GM12872 (cell line): ENCODE data around the gene LGI2.

Experiments used
- CTCF ChIP-seq: IDR thresholded peaks from 3 replicates; pipeline ENCODE4 v1.5.1; 2011; ENCODE audit warnings: low read depth, mild to moderate bottlenecking, low read length, moderate library complexity; ENCODE audit not compliant: insufficient read depth

The LGI2 gene

GRCh38 chr4:24978291-24979075 lies 52.3 kb downstream of the LGI2 start:
- TF ChIP-seq CTCF, result no peak

- TF ChIP-seq CTCF, result no peak
These were observed 55.2 kb downstream of the LGI2 start for GRCh38 chr4:24975510-24975909.

GRCh38 chr4:24973747-24974601 lies 56.8 kb downstream of the LGI2 start:
- TF ChIP-seq CTCF, result no peak

GRCh38 chr4:24973404-24973746 lies 57.4 kb downstream of the LGI2 start:
- no peak for TF ChIP-seq CTCF

- no peak for TF ChIP-seq CTCF
These were observed 59.6 kb downstream of the LGI2 start for GRCh38 chr4:24971192-24971591.

GRCh38 chr4:24970635-24971034 lies 60.1 kb downstream of the LGI2 start:
- 0 out of 3 replicates have a peak, but pooled peaks have one; percentile 3 for TF ChIP-seq CTCF

- TF ChIP-seq CTCF, result no peak
These were observed 60.6 kb downstream of the LGI2 start for GRCh38 chr4:24970191-24970590.
